Muscle of arm (tissue), 14 donors: ENCODE measurements around the gene CNTFR. TPM values are rescaled to one million over a fixed set of nuclear protein-coding genes. Genes with fewer than 3 reads are reported as not detected.
"Not testable (repeated sequence)": the region's sequence is repeated elsewhere in the genome, so short reads cannot be mapped to it uniquely, and the experiment has no call there.

ENCODE experiments used
- DNase-seq: peaks from one replicate; pipeline ENCODE4 v3.0.0-alpha.2; 2013
- long read RNA-seq, 11 donors: transcript quantifications; one replicate each; lab custom pipeline, GENCODE V29; 2026
- polyA plus RNA-seq, 12 donors: library from polyadenylated mRNA; unstranded; fragments of 120-200 nt; gene quantifications; one replicate each; pipeline ENCODE4 v1.2.1, GENCODE V29; 2013; ENCODE audit not compliant: insufficient read length in 12 of 12

The CNTFR gene
- 10 to 100 TPM in 11 of 12 donors, not detected in 1; 32.6 to 79.2 (median 56.4) TPM for polyA plus RNA-seq
- long read RNA-seq, donor 1, partial matches to known transcripts, result 0 of 5 reads
- long read RNA-seq, donor 1, other reads (novel, unspliced or antisense), result 0 of 5 reads
- long read RNA-seq, donor 2, transcript CNTFR-202 (10 exons, 2,052 nt), result major isoform, 5 of 27 reads
- long read RNA-seq, donor 2, partial matches to known transcripts, result 20 of 27 reads
- long read RNA-seq, donor 2, other reads (novel, unspliced or antisense), result 0 of 27 reads
- long read RNA-seq, donor 3, transcript CNTFR-202 (10 exons, 2,052 nt), result major isoform, 5 of 6 reads
- long read RNA-seq, donor 3, partial matches to known transcripts, result 0 of 6 reads
- long read RNA-seq, donor 3, other reads (novel, unspliced or antisense), result 0 of 6 reads
- long read RNA-seq, donor 4, partial matches to known transcripts, result 0 of 3 reads
- long read RNA-seq, donor 4, other reads (novel, unspliced or antisense), result 0 of 3 reads
- long read RNA-seq, donor 5, result 0 reads
- long read RNA-seq, donor 6, transcript CNTFR-202 (10 exons, 2,052 nt), result major isoform, 6 of 22 reads
- long read RNA-seq, donor 6, partial matches to known transcripts, result 12 of 22 reads
- long read RNA-seq, donor 6, other reads (novel, unspliced or antisense), result 0 of 22 reads
- long read RNA-seq, donor 7, partial matches to known transcripts, result 0 of 5 reads
- long read RNA-seq, donor 7, other reads (novel, unspliced or antisense), result 0 of 5 reads
- long read RNA-seq, donor 8, transcript CNTFR-202 (10 exons, 2,052 nt), result major isoform, 13 of 17 reads
- long read RNA-seq, donor 8, partial matches to known transcripts, result 0 of 17 reads
- long read RNA-seq, donor 8, other reads (novel, unspliced or antisense), result 0 of 17 reads
- long read RNA-seq, donor 9, partial matches to known transcripts, result 0 of 7 reads
- long read RNA-seq, donor 9, other reads (novel, unspliced or antisense), result 0 of 7 reads
- long read RNA-seq, donor 10, transcript CNTFR-202 (10 exons, 2,052 nt), result major isoform, 9 of 13 reads
- long read RNA-seq, donor 10, partial matches to known transcripts, result 0 of 13 reads
- long read RNA-seq, donor 10, other reads (novel, unspliced or antisense), result 0 of 13 reads
- long read RNA-seq, donor 11, transcript CNTFR-202 (10 exons, 2,052 nt), result major isoform, 11 of 40 reads
- long read RNA-seq, donor 11, partial matches to known transcripts, result 23 of 40 reads
- long read RNA-seq, donor 11, other reads (novel, unspliced or antisense), result 0 of 40 reads

DNA sequence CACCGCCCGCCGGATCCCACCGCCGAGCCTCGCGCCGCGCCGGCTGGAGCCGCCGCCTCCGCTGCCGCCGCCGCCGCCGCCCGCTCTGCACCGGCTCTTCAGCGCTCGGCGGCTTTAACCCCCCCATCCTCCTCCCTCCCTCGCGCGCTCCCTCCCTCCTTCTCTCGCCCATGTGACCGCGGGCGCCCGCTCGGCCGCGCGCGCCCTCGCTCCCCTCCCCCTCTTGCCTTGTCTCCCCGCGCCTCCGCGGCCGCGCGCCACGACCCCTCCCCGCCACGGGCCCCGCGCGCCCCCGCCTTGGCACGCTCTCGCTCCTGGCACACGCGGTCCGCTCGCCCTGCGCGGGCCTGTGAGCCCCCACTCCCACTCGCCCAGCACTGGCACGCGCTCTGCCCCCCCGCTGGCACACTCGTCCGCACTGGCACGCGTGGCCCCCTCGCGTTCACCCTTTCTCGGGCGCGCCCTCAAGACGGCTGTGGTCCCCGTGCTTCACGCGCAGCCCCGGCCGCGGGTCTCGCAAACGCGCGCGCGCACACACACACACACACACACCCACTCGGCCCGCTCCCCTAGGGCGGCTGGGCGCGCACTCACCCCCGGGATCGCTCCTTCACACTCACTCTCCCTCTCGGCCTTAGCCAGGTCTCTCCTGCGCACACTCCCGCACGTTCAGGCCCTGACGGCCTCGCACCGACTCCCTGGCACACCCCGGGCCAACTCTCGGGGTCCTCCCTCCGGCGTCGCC is at the start of gene CNTFR:
Gene CNTFR (minus strand): TSS at position 89 of the 745 bp plus-strand sequence. CDS start 20,743 bp downstream, outside the sequence.
- peak; percentile 75 for DNase-seq

DNA sequence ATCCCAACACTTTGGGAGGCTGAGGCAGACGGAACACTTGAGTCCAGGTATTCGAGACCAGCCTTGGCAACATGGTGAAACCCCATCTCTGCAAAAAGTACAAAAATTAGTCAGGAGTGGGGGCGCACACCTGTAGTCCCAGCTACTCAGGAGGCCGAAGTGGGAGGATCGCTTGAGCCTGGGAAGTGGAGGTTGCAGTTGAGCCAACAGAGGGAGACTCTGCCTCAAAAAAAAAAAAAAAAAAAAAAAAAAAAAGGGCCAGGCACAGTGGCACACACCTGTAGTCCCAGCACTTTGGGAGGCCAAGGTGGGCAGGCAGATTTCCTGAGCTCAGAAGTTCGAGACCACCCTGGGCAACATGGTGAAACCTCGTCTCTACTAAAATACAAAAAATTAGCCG is 49.8 kb upstream of the CNTFR start:
- DNase-seq, result not testable (repeated sequence)

- no peak for DNase-seq
These were observed 48.6 kb upstream of the CNTFR start for GRCh38 chr9:34638138-34638445.

GRCh38 chr9:34637356-34638137 is 48.0 kb upstream of the CNTFR start, which contains the start of gene SIGMAR1:
Gene SIGMAR1 (minus strand): TSS chr9:34637787. CDS start chr9:34637697, 90 bp downstream.
- DNase-seq, result peak; percentile 91

GRCh38 chr9:34636791-34637355 is 47.3 kb upstream of the CNTFR start:
- no peak for DNase-seq

DNA sequence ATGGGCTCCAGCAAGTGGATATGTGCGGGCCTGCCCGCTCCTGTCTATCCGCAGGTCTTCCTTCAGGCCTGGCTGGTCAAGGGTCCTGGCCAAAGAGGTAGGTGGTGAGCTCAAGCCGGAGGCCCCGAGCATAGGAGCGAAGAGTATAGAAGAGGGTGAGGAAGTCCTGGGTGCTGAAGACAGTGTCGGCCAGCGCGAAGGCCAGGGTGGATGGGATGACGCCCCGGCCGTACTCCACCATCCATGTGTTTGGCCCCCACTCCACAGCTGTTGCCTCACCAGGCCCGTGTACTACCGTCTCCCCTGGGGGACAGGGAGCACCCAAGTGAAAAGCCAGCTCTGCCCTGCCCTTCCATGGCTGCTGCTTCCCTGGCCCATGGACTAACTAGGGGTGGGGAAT is 46.0 kb upstream of the CNTFR start:
- no peak for DNase-seq

DNA sequence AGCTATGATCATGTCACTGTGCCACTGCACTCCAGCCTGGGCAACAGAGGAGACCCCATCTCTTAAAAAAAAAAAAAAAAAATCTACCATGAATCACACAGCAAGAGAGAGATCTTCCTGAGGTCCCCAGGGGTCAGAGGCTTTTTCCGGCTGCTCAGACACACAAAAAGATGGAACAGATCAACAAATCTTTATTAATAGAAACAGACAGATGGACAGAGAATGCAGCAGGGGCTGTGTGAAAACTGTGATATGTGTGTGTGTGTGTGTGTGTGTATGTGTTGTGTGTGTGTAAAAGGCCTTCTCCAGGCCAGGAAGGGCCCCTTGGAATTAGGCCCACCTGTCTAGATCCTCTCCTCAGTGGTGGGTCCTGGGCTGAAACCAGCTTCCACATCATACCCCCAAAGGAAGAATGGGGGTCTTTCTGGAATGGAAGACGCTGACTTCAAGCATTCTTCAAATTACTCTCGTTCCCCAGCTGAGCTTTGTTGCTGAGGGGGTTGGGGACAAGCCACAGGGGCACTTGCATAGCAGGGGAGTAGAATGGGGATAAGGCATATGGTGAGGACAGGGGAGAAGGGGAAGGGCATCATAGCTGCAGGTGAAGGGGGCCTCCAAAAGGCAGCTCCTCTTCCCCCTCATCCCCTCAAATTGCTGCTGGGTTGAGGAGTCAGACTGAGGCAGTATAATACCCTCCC is 45.2 kb upstream of the CNTFR start:
- DNase-seq, result no peak

DNA sequence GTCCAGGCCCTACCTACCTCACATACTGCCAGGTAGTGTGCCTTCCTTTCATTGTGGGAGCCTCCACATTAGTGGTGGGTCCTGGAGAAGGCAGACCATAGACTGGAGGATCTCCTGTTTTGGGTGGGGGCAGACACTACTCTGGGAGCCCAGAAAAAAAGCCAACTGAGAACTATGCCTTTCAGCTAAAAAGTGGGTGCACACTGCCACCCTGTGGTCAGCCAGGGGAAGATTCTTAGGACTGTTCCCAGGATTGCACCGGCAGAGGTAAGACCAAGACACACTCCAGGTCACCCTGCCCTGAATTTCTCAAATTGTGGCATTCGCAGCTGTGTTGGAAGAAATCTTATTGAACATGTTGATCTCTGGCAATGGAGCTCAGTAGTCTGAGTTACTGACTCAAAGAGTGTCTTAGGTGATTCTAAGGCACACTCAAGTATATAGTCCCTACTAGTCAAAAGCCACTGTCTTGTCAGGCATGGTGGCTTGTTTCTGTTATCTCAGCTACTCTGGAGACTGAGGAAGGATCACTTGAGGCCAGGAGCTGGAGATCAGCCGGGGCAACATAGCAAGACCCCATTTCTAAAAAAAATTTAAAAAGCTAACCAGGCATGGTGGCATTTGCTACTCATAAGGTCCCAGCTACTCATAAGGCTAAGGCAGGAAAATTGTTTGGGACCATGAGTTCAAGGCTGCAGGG is 44.5 kb upstream of the CNTFR start:
- no peak for DNase-seq

GRCh38 chr9:34633166-34633565 is 43.6 kb upstream of the CNTFR start:
- no peak for DNase-seq

DNA sequence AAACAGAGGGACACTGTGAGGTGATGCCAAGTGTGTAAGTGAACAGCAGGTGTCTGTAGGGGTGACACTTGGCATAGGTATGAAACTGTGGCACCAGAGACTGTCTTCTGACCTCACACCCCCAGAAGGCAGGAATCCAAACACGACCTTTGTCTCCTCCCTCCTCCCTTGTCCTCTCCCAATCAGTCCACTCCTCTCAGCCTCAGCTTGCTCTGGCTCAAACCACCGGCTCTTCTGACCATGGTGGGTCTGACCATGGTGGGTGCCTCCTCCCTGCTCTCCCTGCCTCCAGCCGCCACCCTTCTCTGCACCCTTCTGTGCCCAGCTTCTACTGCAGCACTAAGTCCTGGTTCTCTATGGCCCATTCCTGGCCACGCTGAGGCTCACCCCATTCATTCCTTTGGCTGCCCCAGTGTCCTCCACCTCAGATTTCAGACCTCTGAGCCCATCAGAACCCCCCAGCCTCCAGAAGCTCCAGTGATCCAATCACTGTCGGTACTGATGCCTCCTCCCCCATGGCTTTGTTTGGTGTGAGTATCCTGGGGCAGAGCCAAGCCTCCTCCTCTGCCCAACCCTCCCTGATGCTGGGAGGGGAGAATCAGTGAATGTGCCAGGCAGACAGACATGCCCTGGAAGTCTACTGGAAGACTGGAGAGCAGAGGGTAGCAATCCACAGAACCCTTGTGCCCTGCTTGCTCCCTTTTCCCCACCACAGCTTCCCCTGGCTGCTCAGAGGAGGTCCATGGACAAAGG is 41.1 kb upstream of the CNTFR start:
- DNase-seq, result no peak

- no peak for DNase-seq
These were observed 39.9 kb upstream of the CNTFR start for GRCh38 chr9:34629491-34629808.

DNA sequence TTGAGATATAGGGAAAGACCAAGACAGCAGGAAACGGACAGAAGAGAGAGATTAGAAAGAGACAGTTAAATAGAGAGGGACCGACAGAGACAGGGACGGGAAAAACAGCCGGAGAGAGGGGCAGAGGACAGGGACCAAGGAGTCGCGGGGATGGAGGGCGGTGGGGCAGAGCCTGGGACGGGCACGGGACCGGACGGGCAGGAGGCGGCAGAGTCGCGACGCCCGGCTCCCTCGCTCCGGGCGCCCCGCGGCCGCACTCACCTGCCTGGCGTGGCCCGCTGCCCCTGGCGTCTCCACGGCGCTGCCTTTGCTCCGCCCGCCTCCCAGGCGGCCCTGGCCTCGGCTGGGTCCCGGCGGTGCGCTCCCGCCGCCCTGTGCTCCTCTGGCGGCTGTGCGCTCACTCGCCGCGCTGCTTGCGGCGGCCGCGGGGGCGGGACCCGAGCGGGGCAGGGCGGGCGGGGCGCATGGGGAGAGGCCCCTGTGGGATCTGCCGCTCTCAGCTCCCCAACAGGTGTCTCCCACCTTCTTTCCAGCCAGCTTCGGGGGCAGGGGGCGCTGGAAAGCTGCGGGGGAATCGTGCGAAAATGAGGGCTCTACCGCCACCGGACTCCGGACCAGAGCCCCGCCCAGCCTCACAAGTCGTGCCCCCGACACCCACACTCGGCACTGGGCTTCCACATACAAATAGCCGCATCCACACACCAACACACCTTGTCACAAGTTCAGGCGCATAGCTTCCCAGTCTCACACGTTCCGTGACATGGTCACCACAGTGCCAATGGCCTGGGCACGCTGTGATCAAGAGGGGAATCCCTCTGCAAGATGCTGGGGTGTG is 39.3 kb upstream of the CNTFR start, which contains the start of gene ARID3C:
Gene ARID3C (minus strand): TSS at position 411 of the 835 bp plus-strand sequence. CDS start 1,052 bp downstream, outside the sequence.
- DNase-seq, result no peak

DNA sequence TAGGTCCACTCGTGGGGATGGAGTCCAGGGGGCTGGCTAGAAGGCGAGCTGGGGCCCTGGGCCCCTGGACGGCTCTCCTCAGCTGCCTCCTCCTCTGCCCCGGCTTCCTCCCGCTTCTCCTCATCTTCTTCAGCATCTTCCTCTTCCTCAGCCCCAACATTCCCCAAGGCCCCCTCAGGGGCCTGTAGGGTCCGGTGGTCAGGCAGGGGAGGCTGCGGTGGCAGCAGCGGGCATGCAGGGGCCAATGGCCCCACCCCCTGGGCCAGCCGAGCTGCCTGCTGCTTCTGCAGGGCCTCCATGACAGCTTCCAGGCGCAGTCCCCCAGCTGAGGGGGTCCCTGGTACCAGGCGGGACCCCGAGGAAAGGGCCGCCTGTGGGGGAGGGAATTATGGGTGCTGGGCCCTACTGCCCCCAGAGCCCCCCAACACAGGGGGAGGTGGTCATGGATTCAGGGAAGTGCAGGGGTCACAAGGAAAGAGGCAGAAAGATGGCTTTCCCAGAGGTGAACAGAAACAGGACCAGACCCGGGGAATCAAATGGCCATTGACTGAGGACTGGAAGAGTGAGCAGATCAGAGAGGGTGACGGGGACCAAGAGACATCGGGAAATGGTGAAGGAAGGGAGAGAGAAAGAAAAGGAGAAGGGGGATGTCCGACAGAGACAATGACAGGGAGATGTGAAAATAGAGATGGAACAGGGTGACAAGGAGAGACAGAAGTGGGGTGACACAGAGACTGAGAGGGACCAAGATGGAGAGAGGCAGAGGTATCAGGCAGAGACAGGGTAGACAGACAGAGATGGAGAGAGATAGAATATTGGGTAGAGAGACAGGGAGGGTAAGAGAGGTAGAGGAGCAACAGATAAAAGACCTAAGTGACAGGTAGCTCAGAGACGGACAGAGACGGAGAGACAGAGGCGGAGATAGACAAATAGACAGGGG is 38.5 kb upstream of the CNTFR start:
- no peak for DNase-seq

DNA sequence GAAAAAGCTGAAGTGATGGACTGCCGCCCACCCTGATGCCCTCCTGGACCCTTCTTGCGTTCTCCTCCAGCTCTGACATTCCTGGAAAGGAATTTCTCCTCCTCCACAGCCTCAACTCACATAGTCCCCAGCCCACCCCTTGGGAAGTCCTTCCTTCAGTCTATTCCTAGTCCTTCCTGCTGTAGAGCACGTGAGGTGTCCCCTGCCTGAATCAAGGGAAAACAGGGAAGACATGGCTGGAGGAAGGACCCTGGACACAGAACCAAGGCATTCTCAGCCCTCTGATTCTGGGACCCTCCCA is 35.6 kb upstream of the CNTFR start:
- DNase-seq, result no peak

GRCh38 chr9:34624475-34625185 is 35.1 kb upstream of the CNTFR start:
- DNase-seq, result no peak
